K562 (cell line): Measurements from ENCODE around the gene ENSA. TPM values are rescaled to one million over a fixed set of nuclear protein-coding genes. Genes with fewer than 3 reads are reported as not detected.
"Not testable (repeated sequence)": the region's sequence is repeated elsewhere in the genome, so short reads cannot be mapped to it uniquely, and the experiment has no call there.

ENCODE experiments used
- ATAC-seq: fragments of 200-7000 bp; cut with Tn5 transposase; 3 replicates; pipeline ENCODE4 v1.9.1; 2020; ENCODE audit warnings: moderate library complexity
- BruUV-seq: library from RNA; stranded (reverse); fragments of 400-500 nt; replicated peaks from 2 replicates; lab custom pipeline; 2021; lab: Mats Ljungman, UMichigan
- CTCF ChIA-PET: fragments of 300-600 bp; formaldehyde crosslinking; extraction: SDS; loops from one replicate; lab custom pipeline; 2021; ENCODE audit warnings: low intra/inter-chr PET ratio; lab: Yijun Ruan, JAX
- POLR2A ChIA-PET: fragments of 300-600, 350-650 bp; sonication (Branson Sonifier 250); formaldehyde crosslinking; extraction: SDS; loops from one replicate; lab custom pipeline; 2021; ENCODE audit warnings: antibody characterized with exemption, inconsistent platforms; lab: Yijun Ruan, JAX
- DNase-seq, 4 experiments: peaks; one replicate each; pipeline versions ENCODE4 v3.0.0 to v3.0.0-alpha.2; 2011 to 2018; ENCODE audit warnings: low spot score in 3 of 4, mixed read lengths in 3 of 4; ENCODE audit errors: extremely low read depth in 1 of 4
- FAIRE-seq: peaks from 2 replicates; lab custom pipeline; 2011; peaks lifted over from hg19 to GRCh38; lab: Jason Lieb, UNC
- H2AFZ ChIP-seq: 2 replicates; pipeline ENCODE4 v1.6.0; 2011; ENCODE audit warnings: low read depth, low read length, control low read depth, inconsistent platforms
- H3K27ac ChIP-seq: fragments of 200-600 bp; 3 replicates; pipeline ENCODE4 v1.8.0; 2011; ENCODE audit warnings: low read depth, mild to moderate bottlenecking, control low read depth, inconsistent platforms, low read length, moderate library complexity, mixed read lengths; ENCODE audit errors: extremely low read depth
- H3K27me3 ChIP-seq, 2 experiments: fragments of 300-600 bp in 1 of 2; 2 replicates in 1 of 2; 3 replicates in 1 of 2; pipeline versions ENCODE4 v1.6.0 to v1.8.0; 2011; ENCODE audit warnings: inconsistent platforms in 2 of 2, low read length in 2 of 2, mild to moderate bottlenecking in 1 of 2, mixed read lengths in 1 of 2, moderate library complexity in 1 of 2; ENCODE audit not compliant: control insufficient read depth in 2 of 2, insufficient read depth in 2 of 2
- H3K36me3 ChIP-seq: fragments of 300-600 bp; 3 replicates; pipeline ENCODE4 v1.8.0; 2011; ENCODE audit warnings: mild to moderate bottlenecking, low read length, inconsistent platforms; ENCODE audit not compliant: control insufficient read depth, insufficient read depth
- H3K4me1 ChIP-seq, 2 experiments: fragments of 200-600 bp in 1 of 2; replicated peaks in 1 of 2; 2 replicates in 1 of 2; 3 replicates in 1 of 2; pipeline versions ENCODE4 v1.5.1 to v1.8.0; 2011; ENCODE audit warnings: inconsistent platforms in 2 of 2, low read length in 2 of 2, mild to moderate bottlenecking in 1 of 2, mixed read lengths in 1 of 2, moderate library complexity in 1 of 2; ENCODE audit not compliant: control insufficient read depth in 2 of 2, insufficient read depth in 2 of 2
- H3K4me2 ChIP-seq: 2 replicates; pipeline ENCODE4 v1.6.1; 2011; ENCODE audit warnings: low read length, control low read depth, inconsistent platforms, mixed read lengths; ENCODE audit not compliant: insufficient read depth
- H3K4me3 ChIP-seq: fragments of 200-600 bp; sonication (generic), shearing (Covaris generic); 2 replicates; pipeline ENCODE4 v1.5.1; 2016; ENCODE audit warnings: control low read depth, inconsistent platforms
- H3K79me2 ChIP-seq: fragments of 200-600 bp; 3 replicates; pipeline ENCODE4 v1.8.0; 2011; ENCODE audit warnings: low read length, inconsistent platforms; ENCODE audit not compliant: control insufficient read depth, insufficient read depth
- H3K9ac ChIP-seq, 2 experiments: 2 replicates each; pipeline versions ENCODE4 v1.6.0 to v1.6.1; 2011; ENCODE audit warnings: low read depth in 2 of 2, low read length in 2 of 2, control low read depth in 1 of 2, inconsistent platforms in 1 of 2, mild to moderate bottlenecking in 1 of 2, mixed read lengths in 1 of 2; ENCODE audit not compliant: insufficient read depth in 1 of 2
- H3K9me1 ChIP-seq: one replicate; pipeline ENCODE4 v1.6.0; 2011; ENCODE audit warnings: inconsistent platforms, mild to moderate bottlenecking, low read length, moderate library complexity; ENCODE audit not compliant: control insufficient read depth, insufficient read depth
- H3K9me3 ChIP-seq: replicated peaks from 2 replicates; pipeline ENCODE4 v1.5.1; 2011; ENCODE audit warnings: low read depth, low read length, inconsistent platforms; ENCODE audit not compliant: control insufficient read depth, insufficient read depth
- H4K20me1 ChIP-seq: replicated peaks from 2 replicates; pipeline ENCODE4 v1.6.1; 2011; ENCODE audit warnings: low read length, inconsistent platforms, mixed read lengths; ENCODE audit not compliant: control insufficient read depth, insufficient read depth
- DACH1 ChIP-seq: fragments of 450-650 bp; IDR thresholded peaks from 2 replicates; pipeline ENCODE4 v1.6.1; 2018; ENCODE audit not compliant: partially characterized antibody
- HDGF ChIP-seq: fragments of 450-650 bp; IDR thresholded peaks from 2 replicates; pipeline ENCODE4 v1.6.1; 2016
- RAD21 ChIP-seq, 2 experiments: fragments of 250-450 bp in 1 of 2; fragments of 450-650 bp in 1 of 2; sonication (Bioruptor Pico) in 1 of 2; formaldehyde crosslinking in 1 of 2; IDR thresholded peaks in 1 of 2; conservative IDR thresholded peaks in 1 of 2; 2 replicates each; pipeline versions ENCODE4 v1.4.0 to v1.8.0; 2020 to 2022; ENCODE audit warnings: mild to moderate bottlenecking in 2 of 2, moderate library complexity in 1 of 2
- SIN3B ChIP-seq: fragments of 450-650 bp; IDR thresholded peaks from 2 replicates; pipeline ENCODE4 v1.6.1; 2017; ENCODE audit warnings: low read depth, mild to moderate bottlenecking, moderate library complexity
- ZNF408 ChIP-seq: fragments of 250-450 bp; sonication (Bioruptor Pico); IDR thresholded peaks from 2 replicates; pipeline ENCODE4 v1.4.0; 2020; ENCODE audit warnings: low read depth, mild to moderate bottlenecking, moderate library complexity
- ZNF507 ChIP-seq: conservative IDR thresholded peaks from 2 replicates; pipeline ENCODE4 v1.6.1; 2017; ENCODE audit warnings: missing genetic modification characterization, missing compliant biosample characterization
- WGBS: fragments of 100-300 bp; shearing (Covaris generic); methylation state at CpG from one replicate; pipeline ENCODE4 v1.1.6; 2016; ENCODE audit warnings: low coverage, mixed read lengths; ENCODE audit not compliant: insufficient coverage; ENCODE audit errors: missing lambda C conversion rate; 5-methylcytosine and 5-hydroxymethylcytosine counted together
- in situ Hi-C: fragments of 300-500 bp; cut with MboI; formaldehyde crosslinking; loops from 4 replicates; pipeline ENCODE4 v1.15.0; 2018; ENCODE audit warnings: inconsistent platforms, mixed read lengths
- intact Hi-C: fragments of 100-400 bp; cut with micrococcal nuclease; formaldehyde crosslinking; loops from 2 replicates; pipeline ENCODE4 v1.14.2; 2022
- polyA plus RNA-seq, 8 experiments: library from polyadenylated mRNA; depleted of rRNA in 4 of 8; stranded (reverse) in 5 of 8; unstranded in 3 of 8; fragments of >200 nt; fragmentation: Nextera tagmentation in 2 of 8; fragmentation: Illumina TruSeq in 1 of 8; extraction: Ambion mirVana in 2 of 8; extraction: Trizol in 1 of 8; gene quantifications; 2 replicates each; pipeline versions ENCODE4 v1.2.1 to v1.2.3, GENCODE V29; 2011 to 2014; ENCODE audit warnings: inconsistent platforms in 1 of 8, missing spikeins in 1 of 8
- total RNA-seq, 7 experiments: library from RNA; depleted of rRNA in 6 of 7; stranded (reverse); fragments of >200 nt in 6 of 7; fragmentation: Illumina TruSeq in 2 of 7; extraction: Trizol in 2 of 7; gene quantifications; 2 replicates each; pipeline versions ENCODE4 v1.2.1 to v1.2.3, GENCODE V29; 2011 to 2021; ENCODE audit warnings: low replicate concordance in 1 of 7
- TF ChIP-seq, protein P1 (sequence below): fragments of 250-450 bp; sonication (Bioruptor Pico); IDR thresholded peaks from 2 replicates; pipeline ENCODE4 v1.5.0; 2021
- TF ChIP-seq, protein P2 (sequence below): fragments of 450-650 bp; IDR thresholded peaks from 2 replicates; pipeline ENCODE4 v1.6.1; 2017; ENCODE audit warnings: antibody characterized with exemption, mild to moderate bottlenecking

The ENSA gene
- total and polyA plus RNA-seq, 9 of the 15 experiments (the other 6 are each of a cell fraction or from before 2014, with no cell fraction given), result 68.1 to 605 (median 188) TPM

DNA sequence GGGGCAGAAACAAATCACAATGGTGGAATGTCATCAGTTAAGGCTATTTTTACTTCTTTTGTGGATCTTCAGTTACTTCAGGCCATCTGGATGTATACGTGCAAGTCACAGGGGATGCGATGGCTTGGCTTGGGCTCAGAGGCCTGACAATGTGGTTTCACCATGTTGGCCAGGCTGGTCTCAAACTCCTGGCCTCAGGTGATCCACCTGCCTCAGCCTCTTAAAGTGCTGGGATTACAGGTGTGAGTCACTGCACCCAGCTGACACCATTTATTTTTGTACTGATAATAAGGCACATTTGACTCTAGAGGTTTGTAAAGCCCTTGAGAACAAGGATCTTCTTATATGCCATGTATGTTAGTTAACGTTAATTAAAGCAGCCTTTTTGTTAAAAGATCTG, 48.4 kb downstream of the ENSA start:
- DNase-seq, H3K9ac ChIP-seq, H3K27ac ChIP-seq, BruUV-seq, intact Hi-C loops, CTCF ChIA-PET, H3K9me3 ChIP-seq, in situ Hi-C loops, ATAC-seq, H2AFZ ChIP-seq, H3K9me1 ChIP-seq, FAIRE-seq, H3K27me3 ChIP-seq, H3K4me1 ChIP-seq, H3K4me3 ChIP-seq, H3K4me2 ChIP-seq: not testable (repeated sequence)
- WGBS, result 84% methylated on average over 1 of the region's 3 CpGs
- POLR2A ChIA-PET, result interaction anchor here (1.2 to 11.0 kb wide), 6 partner anchors 12 to 34 kb away, joined by 3 to 148 read pairs (median 20); no protein-coding TSS in a partner anchor
- H4K20me1 ChIP-seq, result peaks cover 31% of the 10 kb centered on the region
- H3K79me2 ChIP-seq, result peaks cover 44% of the 10 kb centered on the region
- peaks cover 31% of the 10 kb centered on the region for H3K36me3 ChIP-seq

DNA sequence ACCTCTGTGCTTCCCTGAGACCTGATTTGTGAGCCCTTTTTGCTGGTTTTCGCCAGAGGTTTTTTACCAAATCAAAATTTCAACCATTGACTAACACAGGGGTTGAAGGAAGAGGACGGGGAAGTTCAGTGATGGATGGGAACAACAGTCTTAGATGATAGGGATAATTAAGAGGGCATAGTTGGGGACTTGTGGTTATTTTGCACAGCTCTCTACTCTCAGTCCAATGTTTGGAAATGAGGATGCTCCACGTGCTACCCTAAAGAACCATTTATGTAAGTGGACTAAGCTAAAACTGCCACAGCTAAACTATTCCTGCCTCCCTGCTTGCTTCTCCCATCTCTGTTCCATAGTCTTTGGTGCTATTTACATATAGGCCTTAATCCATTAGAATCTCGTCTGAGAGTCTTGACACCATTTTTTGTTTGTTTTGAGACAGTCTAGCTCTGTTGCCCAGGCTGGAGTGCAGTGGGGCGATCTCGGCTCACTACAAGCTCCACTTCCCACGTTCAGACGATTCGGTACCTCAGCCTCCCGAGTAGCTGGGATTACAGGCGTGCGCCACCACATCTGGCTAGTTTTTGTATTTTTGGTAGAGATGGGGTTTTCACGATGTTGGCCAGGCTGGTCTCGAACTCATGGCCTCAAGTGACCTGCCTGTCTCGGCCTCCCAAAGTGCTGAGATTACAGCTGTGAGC, 49.3 kb downstream of the ENSA start:
- ATAC-seq, result no peak
- TF ChIP-seq, protein P1, sequence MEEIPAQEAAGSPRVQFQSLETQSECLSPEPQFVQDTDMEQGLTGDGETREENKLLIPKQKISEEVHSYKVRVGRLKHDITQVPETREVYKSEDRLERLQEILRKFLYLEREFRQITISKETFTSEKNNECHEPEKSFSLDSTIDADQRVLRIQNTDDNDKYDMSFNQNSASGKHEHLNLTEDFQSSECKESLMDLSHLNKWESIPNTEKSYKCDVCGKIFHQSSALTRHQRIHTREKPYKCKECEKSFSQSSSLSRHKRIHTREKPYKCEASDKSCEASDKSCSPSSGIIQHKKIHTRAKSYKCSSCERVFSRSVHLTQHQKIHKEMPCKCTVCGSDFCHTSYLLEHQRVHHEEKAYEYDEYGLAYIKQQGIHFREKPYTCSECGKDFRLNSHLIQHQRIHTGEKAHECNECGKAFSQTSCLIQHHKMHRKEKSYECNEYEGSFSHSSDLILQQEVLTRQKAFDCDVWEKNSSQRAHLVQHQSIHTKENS (CRISPR knock-in tag), result no peak
- TF ChIP-seq DACH1 (peak; percentile 43), ZNF507 (no peak), HDGF (no peak), RAD21 (CRISPR knock-in tag; conservative IDR thresholded peaks at IDR 0.05 in 1 of 2, IDR thresholded peaks at IDR 0.05 in 1 of 2) (peak in 1 of 2 experiments; percentile 1; a peak in 1 of 4 replicates), SIN3B (no peak), ZNF408 (CRISPR knock-in tag) (no peak)
- TF ChIP-seq, protein P2, sequence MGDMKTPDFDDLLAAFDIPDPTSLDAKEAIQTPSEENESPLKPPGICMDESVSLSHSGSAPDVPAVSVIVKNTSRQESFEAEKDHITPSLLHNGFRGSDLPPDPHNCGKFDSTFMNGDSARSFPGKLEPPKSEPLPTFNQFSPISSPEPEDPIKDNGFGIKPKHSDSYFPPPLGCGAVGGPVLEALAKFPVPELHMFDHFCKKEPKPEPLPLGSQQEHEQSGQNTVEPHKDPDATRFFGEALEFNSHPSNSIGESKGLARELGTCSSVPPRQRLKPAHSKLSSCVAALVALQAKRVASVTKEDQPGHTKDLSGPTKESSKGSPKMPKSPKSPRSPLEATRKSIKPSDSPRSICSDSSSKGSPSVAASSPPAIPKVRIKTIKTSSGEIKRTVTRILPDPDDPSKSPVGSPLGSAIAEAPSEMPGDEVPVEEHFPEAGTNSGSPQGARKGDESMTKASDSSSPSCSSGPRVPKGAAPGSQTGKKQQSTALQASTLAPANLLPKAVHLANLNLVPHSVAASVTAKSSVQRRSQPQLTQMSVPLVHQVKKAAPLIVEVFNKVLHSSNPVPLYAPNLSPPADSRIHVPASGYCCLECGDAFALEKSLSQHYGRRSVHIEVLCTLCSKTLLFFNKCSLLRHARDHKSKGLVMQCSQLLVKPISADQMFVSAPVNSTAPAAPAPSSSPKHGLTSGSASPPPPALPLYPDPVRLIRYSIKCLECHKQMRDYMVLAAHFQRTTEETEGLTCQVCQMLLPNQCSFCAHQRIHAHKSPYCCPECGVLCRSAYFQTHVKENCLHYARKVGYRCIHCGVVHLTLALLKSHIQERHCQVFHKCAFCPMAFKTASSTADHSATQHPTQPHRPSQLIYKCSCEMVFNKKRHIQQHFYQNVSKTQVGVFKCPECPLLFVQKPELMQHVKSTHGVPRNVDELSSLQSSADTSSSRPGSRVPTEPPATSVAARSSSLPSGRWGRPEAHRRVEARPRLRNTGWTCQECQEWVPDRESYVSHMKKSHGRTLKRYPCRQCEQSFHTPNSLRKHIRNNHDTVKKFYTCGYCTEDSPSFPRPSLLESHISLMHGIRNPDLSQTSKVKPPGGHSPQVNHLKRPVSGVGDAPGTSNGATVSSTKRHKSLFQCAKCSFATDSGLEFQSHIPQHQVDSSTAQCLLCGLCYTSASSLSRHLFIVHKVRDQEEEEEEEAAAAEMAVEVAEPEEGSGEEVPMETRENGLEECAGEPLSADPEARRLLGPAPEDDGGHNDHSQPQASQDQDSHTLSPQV, result peak; percentile 66; the same call in 1 of the 2 replicates

More for the DNA sequence above, 49.3 kb downstream of the ENSA start:
- H3K9me3 ChIP-seq, result no peaks in the 10 kb centered on the region
- peak overlapping the region; percentile 81 to 90 for H3K9ac ChIP-seq
- CTCF ChIA-PET, result no interaction called here
- in situ Hi-C loops, result no loop called here
- DNase-seq (no peak), FAIRE-seq (peak; percentile 42)
- H3K36me3 ChIP-seq, result peaks cover 39% of the 10 kb centered on the region
- peaks cover 38% of the 10 kb centered on the region for H4K20me1 ChIP-seq
- H3K79me2 ChIP-seq, result peaks cover 53% of the 10 kb centered on the region
- peaks cover 10 to 14% of the 10 kb centered on the region in 2 experiments; a peak in 4 of 5 replicates for H3K4me1 ChIP-seq
- H3K9me1 ChIP-seq, result no peaks in the 10 kb centered on the region
- peak overlapping the region; percentile 87 for H3K27ac ChIP-seq
- WGBS, result 42% methylated on average over 14 of the region's 15 CpGs
- POLR2A ChIA-PET, result interaction anchor here (0.5 to 11.0 kb wide), 44 partner anchors 9 to 913 kb away, joined by 3 to 148 read pairs (median 4); partner anchors contain the start of genes C1orf56, CERS2, CTSK and ENSA
- peak overlapping the region; percentile 76 for H2AFZ ChIP-seq
- H3K4me2 ChIP-seq, result peak overlapping the region; percentile 86
- peak overlapping the region; percentile 98 for H3K4me3 ChIP-seq
- BruUV-seq, result TSS peak; percentile 91
- intact Hi-C loops, result loop anchor here (2.0 to 5.0 kb wide), 2 partner anchors 39 to 232 kb away; no protein-coding TSS in a partner anchor
- H3K27me3 ChIP-seq, result no peaks in the 10 kb centered on the region
